ENCODE results near the gene CA12. TPM values are rescaled to one million over a fixed set of nuclear protein-coding genes. Genes with fewer than 3 reads are reported as not detected.

The CA12 gene
- 0.25 and 0.33 TPM in 2 replicates for total RNA-seq (2011; cell fraction: chromatin; rRNA removed; ENCODE audit: low replicate concordance)
- not detected in 2 replicates for total RNA-seq (2011; cell fraction: nucleolus; rRNA removed)
- total RNA-seq (2011; cell fraction: nucleoplasm; rRNA removed): not detected in 2 replicates
- total RNA-seq (2014; rRNA removed) (0.16 and 0.18 TPM in 2 replicates), total RNA-seq (2014; rRNA removed; fragmentation: Illumina TruSeq; extraction: Trizol) (0.07 and 0.13 TPM in 2 replicates), total RNA-seq (2015; rRNA removed; fragmentation: Illumina TruSeq; extraction: Trizol) (0.22 and 0.23 TPM in 2 replicates), total RNA-seq (2021) (0.07 and 0.09 TPM in 2 replicates), polyA plus RNA-seq (2011; rRNA removed) (0.01 and 0.05 TPM in 2 replicates), polyA plus RNA-seq (2014; fragmentation: Illumina TruSeq; extraction: Trizol) (0.19 and 0.47 TPM in 2 replicates), polyA plus RNA-seq (2014; fragmentation: Nextera tagmentation; extraction: Ambion mirVana) (under 1 TPM in 1 of 2 experiments, not detected in 1; 0.11 TPM), polyA plus RNA-seq (2014; rRNA removed) (0.78 and 0.89 TPM in 2 replicates), polyA minus RNA-seq (2011; rRNA and poly(A)+ RNA removed) (0.04 and 0.12 TPM in 2 replicates), Bru-seq, nascent RNA (percentile 16 among the genes with signal in this experiment), BruChase-seq, experiment 1, labeled RNA remaining after a 2-hour chase (percentile 17 among the genes with signal in this experiment), BruChase-seq, experiment 2, labeled RNA remaining after a 6-hour chase (percentile 16 among the genes with signal in this experiment)
- polyA plus RNA-seq (2011; cell fraction: cytosol; rRNA removed): 0.09 TPM in 1 of 2 replicates, not detected in the other
- polyA plus RNA-seq (2011; cell fraction: nucleus; rRNA removed): 0.11 and 0.42 TPM in 2 replicates
- polyA plus RNA-seq (2012): 0.72 and 5.0 TPM in 2 replicates
- not detected in 2 replicates for polyA minus RNA-seq (2011; cell fraction: cytosol; rRNA and poly(A)+ RNA removed)
- polyA minus RNA-seq (2011; cell fraction: nucleus; rRNA and poly(A)+ RNA removed): 0.11 TPM in 1 of 2 replicates, not detected in the other
- long read RNA-seq, experiment 1: 0 reads
- long read RNA-seq, experiment 2: 0 reads
- long read RNA-seq, experiment 3: 0 reads

GRCh38 chr15:63381301-63382204 lies at the start of gene CA12:
TSS of gene CA12 (minus strand) at chr15:63381846. CDS start at chr15:63381720, 126 bp downstream.
- BruUV-seq (replicated peaks): no TSS peak
- TF ChIP-seq POLR2G (IDR thresholded peaks at IDR 0.05; ENCODE audit: low read depth, low read length): no peak
- no peak for TF ChIP-seq MEIS2 (IDR thresholded peaks at IDR 0.05; ENCODE audit: partially characterized antibody)
- no peak for TF ChIP-seq PHB (CRISPR knock-in tag; IDR thresholded peaks at IDR 0.05)
- no peak for TF ChIP-seq PTTG1 (tag; IDR thresholded peaks at IDR 0.05; ENCODE audit: low read depth)
- TF ChIP-seq ZNF174 (CRISPR knock-in tag; IDR thresholded peaks at IDR 0.05): no peak
- TF ChIP-seq KLF1 (tag; IDR thresholded peaks at IDR 0.05): no peak
- TF ChIP-seq, protein P1, sequence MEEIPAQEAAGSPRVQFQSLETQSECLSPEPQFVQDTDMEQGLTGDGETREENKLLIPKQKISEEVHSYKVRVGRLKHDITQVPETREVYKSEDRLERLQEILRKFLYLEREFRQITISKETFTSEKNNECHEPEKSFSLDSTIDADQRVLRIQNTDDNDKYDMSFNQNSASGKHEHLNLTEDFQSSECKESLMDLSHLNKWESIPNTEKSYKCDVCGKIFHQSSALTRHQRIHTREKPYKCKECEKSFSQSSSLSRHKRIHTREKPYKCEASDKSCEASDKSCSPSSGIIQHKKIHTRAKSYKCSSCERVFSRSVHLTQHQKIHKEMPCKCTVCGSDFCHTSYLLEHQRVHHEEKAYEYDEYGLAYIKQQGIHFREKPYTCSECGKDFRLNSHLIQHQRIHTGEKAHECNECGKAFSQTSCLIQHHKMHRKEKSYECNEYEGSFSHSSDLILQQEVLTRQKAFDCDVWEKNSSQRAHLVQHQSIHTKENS (CRISPR knock-in tag; IDR thresholded peaks at IDR 0.05): no peak
- TF ChIP-seq SRSF1 (IDR thresholded peaks at IDR 0.05; ENCODE audit: low read depth, low read length): no peak
- no peak for TF ChIP-seq RNF219 (CRISPR knock-in tag; IDR thresholded peaks at IDR 0.05)
- TF ChIP-seq RHOXF2B (CRISPR knock-in tag; conservative IDR thresholded peaks at IDR 0.05): no peak
- TF ChIP-seq PRPF4 (IDR thresholded peaks at IDR 0.05; ENCODE audit: insufficient read depth, low read depth, low read length, poor library complexity, severe bottlenecking): no peak
- TF ChIP-seq, protein P2, sequence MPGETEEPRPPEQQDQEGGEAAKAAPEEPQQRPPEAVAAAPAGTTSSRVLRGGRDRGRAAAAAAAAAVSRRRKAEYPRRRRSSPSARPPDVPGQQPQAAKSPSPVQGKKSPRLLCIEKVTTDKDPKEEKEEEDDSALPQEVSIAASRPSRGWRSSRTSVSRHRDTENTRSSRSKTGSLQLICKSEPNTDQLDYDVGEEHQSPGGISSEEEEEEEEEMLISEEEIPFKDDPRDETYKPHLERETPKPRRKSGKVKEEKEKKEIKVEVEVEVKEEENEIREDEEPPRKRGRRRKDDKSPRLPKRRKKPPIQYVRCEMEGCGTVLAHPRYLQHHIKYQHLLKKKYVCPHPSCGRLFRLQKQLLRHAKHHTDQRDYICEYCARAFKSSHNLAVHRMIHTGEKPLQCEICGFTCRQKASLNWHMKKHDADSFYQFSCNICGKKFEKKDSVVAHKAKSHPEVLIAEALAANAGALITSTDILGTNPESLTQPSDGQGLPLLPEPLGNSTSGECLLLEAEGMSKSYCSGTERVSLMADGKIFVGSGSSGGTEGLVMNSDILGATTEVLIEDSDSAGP (CRISPR knock-in tag; IDR thresholded peaks at IDR 0.05): no peak

More at GRCh38 chr15:63381301-63382204, at the start of gene CA12:
- DNase-seq (ENCODE audit: extremely low read depth in 1 of 4, low spot score in 3 of 4): no peak
- Histone ChIP-seq H3K4me3 (no peak within 1 kb of the TSS), H3K4me2 (ENCODE audit: insufficient read depth, low read length) (no peak within 1 kb of the TSS), H3K9ac (ENCODE audit: insufficient read depth in 1 of 2, low read depth in 2 of 2, low read length in 2 of 2) (no peak within 1 kb of the TSS), H2AFZ (ENCODE audit: low read depth, low read length) (no peak within 1 kb of the TSS), H3K27ac (ENCODE audit: extremely low read depth, low read depth, low read length) (no peak within 1 kb of the TSS), H3K79me2 (ENCODE audit: control insufficient read depth, insufficient read depth, low read length) (no peaks in the 10 kb centered on the region), H3K9me3 (replicated peaks; ENCODE audit: control insufficient read depth, insufficient read depth, low read depth, low read length) (no peaks in the 10 kb centered on the region), H4K20me1 (replicated peaks; ENCODE audit: control insufficient read depth, insufficient read depth, low read length) (no peaks in the 10 kb centered on the region), H3K36me3 (ENCODE audit: control insufficient read depth, insufficient read depth, low read length) (no peaks in the 10 kb centered on the region), H3K27me3 (ENCODE audit: control insufficient read depth in 2 of 2, insufficient read depth in 2 of 2, low read length in 2 of 2) (no peaks in the 10 kb centered on the region), H3K4me1 (replicated peaks in 1 of 2; ENCODE audit: control insufficient read depth in 2 of 2, insufficient read depth in 2 of 2, low read length in 2 of 2) (peaks cover 0 to 7% of the 10 kb centered on the region in 2 experiments; a peak in 4 of 5 replicates), H3K9me1 (ENCODE audit: control insufficient read depth, insufficient read depth, low read length) (no peaks in the 10 kb centered on the region)
- POLR2A ChIA-PET: interaction anchor here (1.0 to 1.3 kb wide), 3 partner anchors 10 to 13 kb away, joined by 3 to 6 read pairs (median 4); no protein-coding TSS in a partner anchor
- CTCF ChIA-PET (ENCODE audit: low intra/inter-chr PET ratio): no interaction called here
- FAIRE-seq: no peak
- in situ Hi-C loops (cut with MboI) (no loop called here), intact Hi-C loops (cut with micrococcal nuclease) (no loop called here)
- WGBS (ENCODE audit: insufficient coverage, low coverage, missing lambda C conversion rate): 63% methylated on average over 32 of the region's 58 CpGs
- no peak for ATAC-seq
